Fibroblast of lung (primary cell): Measurements from ENCODE around the gene ROBO3. TPM values are rescaled to one million over a fixed set of nuclear protein-coding genes. Genes with fewer than 3 reads are reported as not detected.

Experiments used
- DNase-seq, 2 donors: peaks; one replicate each; pipeline versions ENCODE4 v3.0.0 to v3.0.0-alpha.2; 2010; ENCODE audit warnings: low read depth in 2 of 2
- H2AFZ ChIP-seq: 2 replicates; pipeline ENCODE4 v1.5.1; 2012; ENCODE audit warnings: low read length, control low read depth, inconsistent platforms
- H3K27ac ChIP-seq: 2 replicates; pipeline ENCODE4 v1.5.1; 2011; ENCODE audit warnings: low read length, control low read depth; ENCODE audit not compliant: insufficient read depth
- H3K27me3 ChIP-seq: 2 replicates; pipeline ENCODE4 v1.5.1; 2011; ENCODE audit warnings: mild to moderate bottlenecking, low read length; ENCODE audit not compliant: control insufficient read depth, insufficient read depth
- H3K36me3 ChIP-seq: 2 replicates; pipeline ENCODE4 v1.5.1; 2011; ENCODE audit warnings: low read length; ENCODE audit not compliant: control insufficient read depth, insufficient read depth
- H3K4me1 ChIP-seq: 2 replicates; pipeline ENCODE4 v1.5.1; 2011; ENCODE audit warnings: low read length; ENCODE audit not compliant: control insufficient read depth, insufficient read depth; ENCODE audit errors: extremely low read depth
- H3K4me2 ChIP-seq: 2 replicates; pipeline ENCODE4 v1.5.1; 2011; ENCODE audit warnings: low read length, control low read depth; ENCODE audit not compliant: insufficient read depth; ENCODE audit errors: extremely low read depth
- H3K4me3 ChIP-seq, 4 experiments: fragments of 200-600 bp in 1 of 4; sonication (generic) in 1 of 4; replicated peaks in 1 of 4; 2 replicates each; pipeline ENCODE4 v1.5.1; 2011 to 2016; ENCODE audit warnings: low read length in 4 of 4, low read depth in 3 of 4, mild to moderate bottlenecking in 3 of 4, control low read depth in 2 of 4, inconsistent platforms in 1 of 4, mixed read lengths in 1 of 4; ENCODE audit not compliant: insufficient read depth in 1 of 4; ENCODE audit errors: control extremely low read depth in 1 of 4
- H3K79me2 ChIP-seq: 2 replicates; pipeline ENCODE4 v1.5.1; 2012; ENCODE audit warnings: mild to moderate bottlenecking, low read length, inconsistent platforms; ENCODE audit not compliant: control insufficient read depth, insufficient read depth
- H3K9ac ChIP-seq: 2 replicates; pipeline ENCODE4 v1.5.1; 2011; ENCODE audit warnings: mild to moderate bottlenecking, low read length, control low read depth; ENCODE audit not compliant: insufficient read depth
- H3K9me3 ChIP-seq: 2 replicates; pipeline ENCODE4 v1.5.1; 2012; ENCODE audit warnings: low read depth, low read length; ENCODE audit not compliant: control insufficient read depth, insufficient read depth
- H4K20me1 ChIP-seq: 2 replicates; pipeline ENCODE4 v1.5.1; 2011; ENCODE audit warnings: low read length; ENCODE audit not compliant: control insufficient read depth, insufficient read depth; ENCODE audit errors: extremely low read depth
- CTCF ChIP-seq, 2 donors: IDR thresholded peaks in 1 of 2; conservative IDR thresholded peaks in 1 of 2; 1 replicate in 1 of 2; 2 replicates in 1 of 2; pipeline ENCODE4 v1.5.1; 2011 to 2012; ENCODE audit warnings: low read length in 2 of 2, control low read depth in 1 of 2, inconsistent platforms in 1 of 2, low read depth in 1 of 2, mild to moderate bottlenecking in 1 of 2
- EZH2 ChIP-seq: IDR thresholded peaks from 2 replicates; pipeline ENCODE4 v1.5.1; 2012; ENCODE audit warnings: low read length, control low read depth, mild to moderate bottlenecking; ENCODE audit errors: missing control alignments
- polyA plus RNA-seq, 2 donors: library from polyadenylated mRNA; depleted of rRNA in 1 of 2; stranded (reverse) in 1 of 2; unstranded in 1 of 2; fragments of >200 nt; gene quantifications; 2 replicates each; pipeline ENCODE4 v1.2.1, GENCODE V29; 2011 to 2012; ENCODE audit warnings: missing spikeins in 1 of 2
- total RNA-seq: library from RNA; depleted of rRNA; stranded (reverse); fragments of >200 nt; gene quantifications from 2 replicates; pipeline ENCODE4 v1.2.1, GENCODE V29; 2014

ROBO3 gene
- total and polyA plus RNA-seq, 2 donors (not counting 1 experiment from before 2014, with no cell fraction given), result 7.2 to 25.4 TPM

GRCh38 chr11:124829986-124830385 is 35.2 kb upstream of the ROBO3 start:
- H2AFZ ChIP-seq, result no peak overlapping the region
- no peaks in the 10 kb centered on the region for H3K79me2 ChIP-seq
- H3K36me3 ChIP-seq, result no peaks in the 10 kb centered on the region
- no peak overlapping the region for H3K9ac ChIP-seq
- TF ChIP-seq EZH2 (no peak), CTCF (conservative IDR thresholded peaks at IDR 0.05 in 1 of 2, IDR thresholded peaks at IDR 0.05 in 1 of 2; ENCODE audit: low read depth in 1 of 2, low read length in 2 of 2) (no peak)
- H4K20me1 ChIP-seq, result no peaks in the 10 kb centered on the region
- no peaks in the 10 kb centered on the region for H3K9me3 ChIP-seq
- no peak overlapping the region for H3K4me3 ChIP-seq
- no peaks in the 10 kb centered on the region for H3K4me1 ChIP-seq
- H3K27ac ChIP-seq, result no peak overlapping the region
- peak; percentile 30 to 52 for DNase-seq
- H3K27me3 ChIP-seq, result peaks cover 4% of the 10 kb centered on the region
- no peak overlapping the region for H3K4me2 ChIP-seq

- no peaks in the 10 kb centered on the region for H3K36me3 ChIP-seq
- peaks cover 4% of the 10 kb centered on the region for H3K27me3 ChIP-seq
- H3K27ac ChIP-seq, result no peak overlapping the region
- no peak overlapping the region for H3K4me2 ChIP-seq
- H3K4me1 ChIP-seq, result no peaks in the 10 kb centered on the region
- no peak overlapping the region for H3K4me3 ChIP-seq
- H3K79me2 ChIP-seq, result no peaks in the 10 kb centered on the region
- no peak for TF ChIP-seq EZH2
- TF ChIP-seq CTCF (conservative IDR thresholded peaks at IDR 0.05 in 1 of 2, IDR thresholded peaks at IDR 0.05 in 1 of 2; ENCODE audit: low read depth in 1 of 2, low read length in 2 of 2), result no peak
- DNase-seq, result no peak
- H3K9me3 ChIP-seq, result no peaks in the 10 kb centered on the region
- no peak overlapping the region for H2AFZ ChIP-seq
- H4K20me1 ChIP-seq, result no peaks in the 10 kb centered on the region
- no peak overlapping the region for H3K9ac ChIP-seq
Observed at GRCh38 chr11:124830749-124831148, 34.5 kb upstream of the ROBO3 start.

- Histone ChIP-seq H3K36me3 (no peaks in the 10 kb centered on the region), H3K4me3 (no peak overlapping the region), H3K9me3 (no peaks in the 10 kb centered on the region), H3K9ac (no peak overlapping the region), H3K27ac (no peak overlapping the region), H3K79me2 (no peaks in the 10 kb centered on the region), H3K4me1 (peaks cover 3% of the 10 kb centered on the region), H2AFZ (no peak overlapping the region), H3K27me3 (peaks cover 4% of the 10 kb centered on the region), H4K20me1 (no peaks in the 10 kb centered on the region), H3K4me2 (no peak overlapping the region)
- TF ChIP-seq CTCF (conservative IDR thresholded peaks at IDR 0.05 in 1 of 2, IDR thresholded peaks at IDR 0.05 in 1 of 2; ENCODE audit: low read depth in 1 of 2, low read length in 2 of 2) (no peak), EZH2 (no peak)
- DNase-seq, result no peak
Observed at GRCh38 chr11:124831897-124832296, 33.3 kb upstream of the ROBO3 start.
